RWPE1 (cell line): ENCODE results near the gene MYO1D.
"Not testable (repeated sequence)": the region's sequence is repeated elsewhere in the genome, so short reads cannot be mapped to it uniquely, and the experiment has no call there.

Source experiments
- CTCF ChIA-PET: fragments of 350-600 bp; sonication (Branson Sonifier 250); formaldehyde crosslinking; extraction: SDS; loops from one replicate; lab custom pipeline; 2021; lab: Yijun Ruan, JAX
- POLR2A ChIA-PET: fragments of 400-600 bp; formaldehyde crosslinking; extraction: SDS; loops from one replicate; lab custom pipeline; 2020; ENCODE audit warnings: antibody characterized with exemption; ENCODE audit not compliant: low non-redundant PET; lab: Yijun Ruan, JAX
- DNase-seq: peaks from one replicate; pipeline ENCODE4 v3.0.0; 2012; ENCODE audit warnings: low spot score
- H3K27ac ChIP-seq: fragments of 450-650 bp; 2 replicates; pipeline ENCODE4 v1.5.1; 2017
- TF ChIP-seq, protein P1 (sequence below): fragments of 450-650 bp; conservative IDR thresholded peaks from 2 replicates; pipeline ENCODE4 v1.5.1; 2017; ENCODE audit warnings: low read depth, mild to moderate bottlenecking

MYO1D gene

DNA sequence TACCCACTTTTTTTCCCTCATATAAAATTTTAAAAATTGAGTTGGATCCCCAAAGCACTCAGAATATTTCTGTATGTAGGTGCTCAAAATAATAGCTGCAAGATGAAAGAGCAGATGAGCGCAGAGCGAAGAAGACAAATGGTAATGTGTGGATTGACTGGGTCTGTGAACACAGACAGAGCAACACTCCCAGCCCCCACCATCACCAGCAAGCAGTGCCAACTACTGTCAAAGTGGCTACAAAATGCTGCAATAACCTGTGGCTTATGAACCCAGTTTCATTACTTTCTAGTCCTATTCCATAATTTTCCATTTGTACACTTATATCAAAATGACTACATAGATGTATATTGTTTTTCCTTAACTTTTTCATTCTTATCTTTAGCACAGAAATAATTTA is 137.2 kb downstream of the MYO1D start:
- no peak overlapping the region for H3K27ac ChIP-seq
- TF ChIP-seq, protein P1, sequence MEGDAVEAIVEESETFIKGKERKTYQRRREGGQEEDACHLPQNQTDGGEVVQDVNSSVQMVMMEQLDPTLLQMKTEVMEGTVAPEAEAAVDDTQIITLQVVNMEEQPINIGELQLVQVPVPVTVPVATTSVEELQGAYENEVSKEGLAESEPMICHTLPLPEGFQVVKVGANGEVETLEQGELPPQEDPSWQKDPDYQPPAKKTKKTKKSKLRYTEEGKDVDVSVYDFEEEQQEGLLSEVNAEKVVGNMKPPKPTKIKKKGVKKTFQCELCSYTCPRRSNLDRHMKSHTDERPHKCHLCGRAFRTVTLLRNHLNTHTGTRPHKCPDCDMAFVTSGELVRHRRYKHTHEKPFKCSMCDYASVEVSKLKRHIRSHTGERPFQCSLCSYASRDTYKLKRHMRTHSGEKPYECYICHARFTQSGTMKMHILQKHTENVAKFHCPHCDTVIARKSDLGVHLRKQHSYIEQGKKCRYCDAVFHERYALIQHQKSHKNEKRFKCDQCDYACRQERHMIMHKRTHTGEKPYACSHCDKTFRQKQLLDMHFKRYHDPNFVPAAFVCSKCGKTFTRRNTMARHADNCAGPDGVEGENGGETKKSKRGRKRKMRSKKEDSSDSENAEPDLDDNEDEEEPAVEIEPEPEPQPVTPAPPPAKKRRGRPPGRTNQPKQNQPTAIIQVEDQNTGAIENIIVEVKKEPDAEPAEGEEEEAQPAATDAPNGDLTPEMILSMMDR = no peak
- ChIA-PET POLR2A (no interaction called here), CTCF (no interaction called here)
- no peak for DNase-seq

DNA sequence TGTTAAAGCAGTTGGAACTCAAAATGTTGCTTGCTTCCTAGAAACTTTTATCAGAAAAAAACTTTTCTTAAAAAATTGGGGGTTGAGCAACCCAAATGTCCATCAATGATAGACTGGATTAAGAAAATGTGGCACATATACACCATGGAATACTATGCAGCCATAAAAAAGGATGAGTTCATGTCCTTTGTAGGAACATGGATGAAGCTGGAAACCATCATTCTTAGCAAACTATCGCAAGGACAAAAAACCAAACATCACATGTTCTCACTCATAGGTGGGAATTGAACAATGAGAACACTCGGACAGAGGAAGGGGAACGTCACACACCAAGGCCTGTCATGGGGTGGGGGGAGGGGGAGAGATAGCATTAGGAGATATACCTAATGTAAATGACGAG is 137.8 kb downstream of the MYO1D start:
- H3K27ac ChIP-seq, POLR2A ChIA-PET, CTCF ChIA-PET, DNase-seq: not testable (repeated sequence)

DNA sequence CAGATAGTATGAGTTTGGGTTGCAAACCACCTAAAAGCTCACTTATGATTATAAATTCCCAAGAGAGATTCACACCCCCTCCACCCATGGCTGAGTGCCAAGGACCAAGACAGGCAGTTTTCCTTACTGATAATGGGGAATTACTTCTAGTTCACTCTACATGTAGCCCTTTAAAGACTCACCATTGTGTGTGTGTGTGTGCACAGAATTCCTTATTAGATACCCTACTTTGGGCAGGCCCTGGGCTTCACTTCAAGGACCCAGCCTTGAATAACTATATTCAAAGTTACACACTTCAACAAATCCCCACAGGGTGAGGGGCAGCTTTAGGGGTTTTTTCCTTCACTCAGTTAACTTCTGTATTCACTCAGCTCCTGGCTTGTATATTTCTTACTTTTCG is 143.5 kb downstream of the MYO1D start:
- no peak for DNase-seq
- TF ChIP-seq, protein P1 = no peak
- ChIA-PET CTCF (no interaction called here), POLR2A (no interaction called here)
- no peak overlapping the region for H3K27ac ChIP-seq

DNA sequence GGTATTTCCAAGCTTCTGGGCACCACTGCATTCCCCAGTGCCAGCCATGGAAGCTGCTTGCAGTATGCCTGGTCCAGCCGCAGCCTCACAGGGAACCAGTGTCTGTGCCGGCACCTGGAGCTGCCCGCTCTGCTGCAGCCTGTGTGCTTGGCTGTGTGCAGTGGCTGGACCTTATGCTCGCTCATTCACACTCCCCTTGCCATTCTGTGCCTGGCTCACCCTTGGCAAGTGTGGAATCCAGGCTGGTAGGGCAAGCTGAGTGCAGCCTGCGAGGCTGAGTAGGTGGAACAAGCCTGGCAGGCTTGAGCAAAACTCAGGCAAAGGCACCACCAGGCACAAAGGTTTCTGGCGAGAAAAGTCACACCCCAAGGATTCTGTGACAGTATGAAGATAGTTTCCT is 144.0 kb downstream of the MYO1D start:
- ChIA-PET POLR2A (no interaction called here), CTCF (no interaction called here)
- H3K27ac ChIP-seq = no peak overlapping the region
- no peak for DNase-seq
- TF ChIP-seq, protein P1 = no peak

DNA sequence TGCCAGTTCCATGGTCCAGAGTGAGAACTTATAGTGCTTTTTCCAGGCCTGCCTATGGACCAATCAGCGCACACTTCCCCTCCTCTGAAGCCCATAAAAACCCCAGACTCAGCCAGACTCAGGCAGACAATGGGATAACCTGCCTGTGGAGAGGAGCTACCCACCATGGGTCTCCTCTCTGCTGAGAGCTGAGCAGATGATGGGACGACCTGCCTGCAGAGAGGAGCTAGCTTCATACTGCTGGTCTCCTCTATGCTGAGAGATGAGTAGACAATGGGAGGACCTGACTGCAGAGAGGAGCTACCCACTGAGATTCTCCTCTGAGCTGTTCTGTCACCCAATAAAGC is 144.7 kb downstream of the MYO1D start:
- no peak overlapping the region for H3K27ac ChIP-seq
- POLR2A ChIA-PET = no interaction called here
- DNase-seq = no peak
- CTCF ChIA-PET = no interaction called here
- TF ChIP-seq, protein P1 = no peak

DNA sequence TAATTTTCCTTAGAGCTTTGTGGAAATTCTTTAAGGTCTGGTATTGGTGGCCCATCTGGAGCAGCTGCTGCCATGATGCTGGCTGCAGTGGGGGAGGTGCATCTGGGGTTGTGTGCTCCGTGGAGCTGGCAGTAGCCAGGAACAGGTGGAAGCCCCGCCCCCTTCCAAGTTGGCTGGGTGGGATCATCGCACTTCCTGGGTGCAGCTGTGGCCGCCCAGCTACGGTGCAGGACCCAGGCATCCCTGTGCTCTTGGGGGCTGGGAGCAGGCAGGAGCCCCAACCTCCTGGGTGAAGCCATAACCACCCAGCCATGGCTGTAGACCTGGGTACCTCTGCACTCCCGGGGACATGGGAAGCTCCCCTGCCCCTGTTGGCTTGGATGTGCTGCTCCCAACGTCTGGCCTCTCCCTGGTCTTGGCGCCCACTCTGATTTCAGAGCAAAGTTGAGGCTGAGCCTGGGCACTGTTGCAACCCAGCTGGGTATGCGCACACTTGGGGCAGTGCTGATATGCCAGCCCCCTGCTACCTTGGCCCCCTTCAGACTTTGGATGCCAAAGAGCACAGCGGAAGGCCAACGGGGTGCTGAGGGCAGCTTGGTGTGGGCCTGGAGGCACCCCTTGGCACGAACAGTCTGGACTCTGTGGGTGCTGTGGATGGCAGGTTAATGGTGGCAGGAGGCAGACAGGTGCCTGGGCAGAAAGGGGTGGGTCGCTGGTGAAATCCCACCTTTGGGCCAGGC is 145.2 kb downstream of the MYO1D start:
- H3K27ac ChIP-seq = no peak overlapping the region
- ChIA-PET POLR2A (no interaction called here), CTCF (interaction anchor here (0.6 kb wide), 1 partner anchor 10 kb away, joined by 3 read pairs; no protein-coding TSS in a partner anchor)
- no peak for DNase-seq
- TF ChIP-seq, protein P1 = no peak

DNA sequence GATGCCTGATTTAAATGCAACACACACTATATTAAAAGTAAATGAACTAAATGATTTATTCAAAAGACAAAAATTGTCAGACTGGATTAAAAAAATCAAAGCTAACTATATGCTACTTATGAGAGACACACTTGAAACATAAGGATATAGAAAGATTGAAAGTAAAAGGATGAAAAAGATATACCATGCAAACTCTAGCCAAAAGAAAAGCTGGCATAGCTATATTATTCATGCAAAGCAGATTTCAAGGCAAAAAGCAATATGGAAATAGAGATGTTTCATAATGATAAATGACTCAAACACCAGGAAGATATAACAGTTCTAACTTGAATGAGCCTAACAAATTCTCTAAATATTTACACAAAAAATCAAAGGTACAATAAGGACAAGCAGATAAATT is 149.2 kb downstream of the MYO1D start:
- CTCF ChIA-PET = no interaction called here

More for the DNA sequence above, 149.2 kb downstream of the MYO1D start:
- TF ChIP-seq, protein P1 = no peak
- no peak for DNase-seq
- H3K27ac ChIP-seq = no peak overlapping the region
- POLR2A ChIA-PET = no interaction called here
